Activated naive CD8-positive, alpha-beta T cell treated with anti-CD3 and anti-CD28 coated beads, Interleukin-2, amount 10 ng/mL, durations not matched to agents 7 days and 5 days (primary cell): ENCODE measurements around the gene MMADHC. TPM values are rescaled to one million over a fixed set of nuclear protein-coding genes. Genes with fewer than 3 reads are reported as not detected.

Source experiments
- ATAC-seq: fragments of 150-1000 bp; cut with Tn5 transposase; one replicate; pipeline ENCODE4 v1.10.0; 2021; ENCODE audit warnings: low read depth, moderate library complexity
- POLR2A ChIA-PET: fragments of 350-600 bp; sonication (Branson Sonifier 250); formaldehyde crosslinking; loops from one replicate; lab custom pipeline; 2021; ENCODE audit warnings: antibody characterized with exemption; lab: Charles Lee
- DNase-seq: peaks from one replicate; pipeline ENCODE4 v3.0.0; 2021
- H3K27ac Mint-ChIP-seq: one replicate; pipeline ENCODE4 v1.8.0; 2022; ENCODE audit warnings: mild to moderate bottlenecking, mixed read lengths
- H3K27me3 Mint-ChIP-seq: one replicate; pipeline ENCODE4 v1.8.0; 2022; ENCODE audit warnings: mild to moderate bottlenecking, moderate library complexity, mixed read lengths
- H3K36me3 Mint-ChIP-seq: one replicate; pipeline ENCODE4 v1.8.0; 2021; ENCODE audit warnings: mild to moderate bottlenecking, mixed read lengths
- H3K4me1 Mint-ChIP-seq: one replicate; pipeline ENCODE4 v1.8.0; 2021; ENCODE audit warnings: mixed read lengths
- H3K4me3 Mint-ChIP-seq: one replicate; pipeline ENCODE4 v1.8.0; 2022; ENCODE audit warnings: mild to moderate bottlenecking, moderate library complexity, mixed read lengths
- H3K9me3 Mint-ChIP-seq: one replicate; pipeline ENCODE4 v1.8.0; 2021; ENCODE audit warnings: mixed read lengths
- total RNA-seq, 2 experiments: library from RNA; stranded (reverse); gene quantifications; one replicate each; pipeline ENCODE4 v1.2.3, GENCODE V29; 2021

MMADHC gene
- total RNA-seq = 10 to 100 TPM; 75.8 to 82.2 TPM

GRCh38 chr2:149587220-149587949 lies at the start of gene MMADHC:
MMADHC (minus strand) TSS chr2:149587775; CDS start chr2:149587097, 678 bp downstream.
- DNase-seq = peak; percentile 90
- H3K27ac Mint-ChIP-seq = peak within 1 kb of the TSS; percentile 100
- POLR2A ChIA-PET = interaction anchor here (0.9 to 1.2 kb wide), 3 partner anchors 1674 to 1702 kb away, joined by 3 to 6 read pairs (median 3); partner anchors contain the start of gene NMI
- H3K36me3 Mint-ChIP-seq = peaks cover 18% of the 10 kb centered on the region
- H3K4me1 Mint-ChIP-seq = peaks cover 27% of the 10 kb centered on the region
- H3K4me3 Mint-ChIP-seq = peak within 1 kb of the TSS; percentile 96
- peaks cover 11% of the 10 kb centered on the region for H3K27me3 Mint-ChIP-seq
- ATAC-seq = peak; percentile 99
- H3K9me3 Mint-ChIP-seq = no peaks in the 10 kb centered on the region

- Mint-ChIP-seq H3K27ac (no peak overlapping the region), H3K36me3 (no peaks in the 10 kb centered on the region), H3K4me3 (no peak overlapping the region), H3K4me1 (no peaks in the 10 kb centered on the region), H3K27me3 (no peaks in the 10 kb centered on the region), H3K9me3 (peaks cover under 1% of the 10 kb centered on the region)
- ATAC-seq (no peak), DNase-seq (no peak)
- POLR2A ChIA-PET = no interaction called here
These were observed 46.5 kb upstream of the MMADHC start for GRCh38 chr2:149634103-149634502.

DNA sequence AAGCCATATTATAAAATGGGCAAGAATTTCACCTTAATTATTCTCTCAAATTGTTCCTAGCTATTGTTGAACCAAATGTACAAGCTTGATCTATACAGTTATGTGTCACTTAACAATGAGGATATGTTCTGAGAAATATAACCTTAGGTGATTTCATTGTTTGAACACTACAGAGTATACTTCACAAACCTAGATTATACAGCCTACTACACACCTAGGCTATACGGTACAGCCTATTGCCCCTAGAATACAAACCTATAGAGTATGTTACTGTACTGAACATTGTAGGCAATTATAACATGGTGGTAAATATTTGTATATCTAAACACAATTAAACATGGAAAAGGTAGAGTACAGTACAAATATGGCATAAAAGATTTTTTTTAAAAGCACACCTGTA lies 42.9 kb upstream of the MMADHC start:
- H3K36me3 Mint-ChIP-seq = no peaks in the 10 kb centered on the region
- H3K27me3 Mint-ChIP-seq = peaks cover 3% of the 10 kb centered on the region
- H3K4me1 Mint-ChIP-seq = no peaks in the 10 kb centered on the region
- no peak overlapping the region for H3K27ac Mint-ChIP-seq
- ATAC-seq = no peak
- POLR2A ChIA-PET = no interaction called here
- no peak overlapping the region for H3K4me3 Mint-ChIP-seq
- H3K9me3 Mint-ChIP-seq = no peaks in the 10 kb centered on the region
- DNase-seq = no peak

DNA sequence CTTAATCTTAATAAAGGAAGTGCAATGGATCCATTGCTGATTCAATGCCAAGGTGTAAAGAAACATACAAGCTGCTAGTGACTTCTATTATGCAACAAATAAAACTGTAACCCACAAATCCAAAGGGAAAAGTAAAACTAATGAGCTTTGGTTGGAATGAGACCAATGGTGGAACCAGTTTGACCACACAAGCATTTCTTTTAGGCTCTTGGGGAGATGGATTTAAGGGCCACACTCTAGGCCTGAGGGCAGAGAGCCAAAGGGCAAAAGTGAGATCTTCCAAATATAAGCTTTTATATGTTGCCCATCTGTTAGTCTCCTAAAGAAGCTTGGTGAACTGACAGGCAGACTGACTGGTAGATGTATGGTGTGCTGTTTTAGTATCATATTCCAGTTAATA lies 41.5 kb upstream of the MMADHC start:
- Mint-ChIP-seq H3K4me3 (no peak overlapping the region), H3K36me3 (no peaks in the 10 kb centered on the region)
- POLR2A ChIA-PET = no interaction called here

GRCh38 chr2:149627111-149627801 lies 39.7 kb upstream of the MMADHC start:
- H3K9me3 Mint-ChIP-seq = no peaks in the 10 kb centered on the region
- DNase-seq (no peak), ATAC-seq (no peak)
- POLR2A ChIA-PET = no interaction called here
- no peak overlapping the region for H3K27ac Mint-ChIP-seq
- no peaks in the 10 kb centered on the region for H3K4me1 Mint-ChIP-seq
- H3K4me3 Mint-ChIP-seq = no peak overlapping the region
- peaks cover 6% of the 10 kb centered on the region for H3K27me3 Mint-ChIP-seq
- H3K36me3 Mint-ChIP-seq = no peaks in the 10 kb centered on the region

More for the DNA sequence above, 41.5 kb upstream of the MMADHC start:
- H3K27ac Mint-ChIP-seq = no peak overlapping the region
- no peaks in the 10 kb centered on the region for H3K4me1 Mint-ChIP-seq
- DNase-seq (no peak), ATAC-seq (no peak)
- no peaks in the 10 kb centered on the region for H3K9me3 Mint-ChIP-seq
- peaks cover 6% of the 10 kb centered on the region for H3K27me3 Mint-ChIP-seq

DNA sequence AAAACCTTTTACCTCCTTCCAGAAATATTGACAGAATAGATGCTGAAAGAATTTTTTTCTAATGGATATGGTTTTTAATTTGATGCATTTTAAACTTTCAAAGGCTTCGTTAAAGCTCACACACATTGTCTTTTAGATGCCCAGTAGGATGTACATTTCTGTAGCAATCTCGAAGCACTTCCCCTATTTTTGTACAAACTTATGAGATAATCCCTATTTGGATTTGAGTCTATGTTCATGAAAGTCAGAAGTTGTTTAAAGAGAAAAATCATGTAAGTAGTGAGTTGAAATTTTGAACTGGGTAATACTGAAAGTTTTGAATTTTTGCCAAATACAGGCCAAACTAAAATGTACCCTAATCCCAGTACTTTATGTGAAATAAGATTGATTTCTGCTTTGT lies 38.1 kb upstream of the MMADHC start:
- no peaks in the 10 kb centered on the region for H3K36me3 Mint-ChIP-seq
- peaks cover 10% of the 10 kb centered on the region for H3K27me3 Mint-ChIP-seq
- H3K27ac Mint-ChIP-seq = no peak overlapping the region
- no peaks in the 10 kb centered on the region for H3K9me3 Mint-ChIP-seq
- H3K4me1 Mint-ChIP-seq = no peaks in the 10 kb centered on the region
- no peak for DNase-seq
- POLR2A ChIA-PET = no interaction called here
- ATAC-seq = no peak
- H3K4me3 Mint-ChIP-seq = no peak overlapping the region

GRCh38 chr2:149625271-149625670 lies 37.7 kb upstream of the MMADHC start:
- POLR2A ChIA-PET = no interaction called here
- no peak for DNase-seq
- H3K9me3 Mint-ChIP-seq = no peaks in the 10 kb centered on the region
- ATAC-seq = no peak
- no peaks in the 10 kb centered on the region for H3K4me1 Mint-ChIP-seq
- peaks cover 10% of the 10 kb centered on the region for H3K27me3 Mint-ChIP-seq
- no peak overlapping the region for H3K4me3 Mint-ChIP-seq
- H3K36me3 Mint-ChIP-seq = no peaks in the 10 kb centered on the region
- no peak overlapping the region for H3K27ac Mint-ChIP-seq

GRCh38 chr2:149622343-149622742 lies 34.8 kb upstream of the MMADHC start:
- peak; percentile 36 for ATAC-seq
- no peak overlapping the region for H3K27ac Mint-ChIP-seq
- H3K4me3 Mint-ChIP-seq = no peak overlapping the region
- H3K27me3 Mint-ChIP-seq = peaks cover 14% of the 10 kb centered on the region
- H3K4me1 Mint-ChIP-seq = no peaks in the 10 kb centered on the region
- no peaks in the 10 kb centered on the region for H3K9me3 Mint-ChIP-seq
- H3K36me3 Mint-ChIP-seq = no peaks in the 10 kb centered on the region
- no peak for DNase-seq
- POLR2A ChIA-PET = no interaction called here

DNA sequence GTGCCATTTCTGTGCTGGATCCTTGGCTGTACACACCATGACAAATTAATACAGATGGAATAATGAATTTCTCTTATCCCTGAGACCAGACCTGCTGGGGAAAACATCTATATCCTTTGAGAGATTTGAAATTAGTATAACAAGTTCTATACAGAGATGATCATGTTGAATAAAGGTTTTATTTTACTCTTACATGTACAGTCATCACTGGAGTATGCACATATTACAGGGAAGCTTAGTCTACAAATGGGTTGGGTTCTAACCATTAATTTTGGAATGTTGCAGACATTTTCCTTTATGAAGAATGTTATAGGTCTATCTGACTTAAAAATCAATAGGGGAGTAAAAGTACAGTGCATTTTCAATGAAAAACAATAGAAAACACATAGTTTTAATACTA lies 29.9 kb upstream of the MMADHC start:
- H3K27me3 Mint-ChIP-seq = peaks cover 8% of the 10 kb centered on the region
- no peaks in the 10 kb centered on the region for H3K4me1 Mint-ChIP-seq
- POLR2A ChIA-PET = no interaction called here

GRCh38 chr2:149616681-149617456 lies 29.3 kb upstream of the MMADHC start:
- no peak for DNase-seq
- POLR2A ChIA-PET = no interaction called here
- no peak overlapping the region for H3K4me3 Mint-ChIP-seq
- no peak overlapping the region for H3K27ac Mint-ChIP-seq
- ATAC-seq = no peak
- H3K9me3 Mint-ChIP-seq = no peaks in the 10 kb centered on the region
- H3K36me3 Mint-ChIP-seq = no peaks in the 10 kb centered on the region
- no peaks in the 10 kb centered on the region for H3K4me1 Mint-ChIP-seq
- H3K27me3 Mint-ChIP-seq = peaks cover 8% of the 10 kb centered on the region

More for the DNA sequence above, 29.9 kb upstream of the MMADHC start:
- Mint-ChIP-seq H3K27ac (no peak overlapping the region), H3K4me3 (no peak overlapping the region), H3K36me3 (no peaks in the 10 kb centered on the region), H3K9me3 (no peaks in the 10 kb centered on the region)
- no peak for ATAC-seq
- DNase-seq = no peak

- ATAC-seq (no peak), DNase-seq (no peak)
- Mint-ChIP-seq H3K4me3 (no peak overlapping the region), H3K27ac (no peak overlapping the region), H3K4me1 (no peaks in the 10 kb centered on the region), H3K36me3 (no peaks in the 10 kb centered on the region), H3K27me3 (peaks cover 6% of the 10 kb centered on the region), H3K9me3 (no peaks in the 10 kb centered on the region)
- POLR2A ChIA-PET = no interaction called here
These were observed 26.1 kb upstream of the MMADHC start for GRCh38 chr2:149613704-149614103.

DNA sequence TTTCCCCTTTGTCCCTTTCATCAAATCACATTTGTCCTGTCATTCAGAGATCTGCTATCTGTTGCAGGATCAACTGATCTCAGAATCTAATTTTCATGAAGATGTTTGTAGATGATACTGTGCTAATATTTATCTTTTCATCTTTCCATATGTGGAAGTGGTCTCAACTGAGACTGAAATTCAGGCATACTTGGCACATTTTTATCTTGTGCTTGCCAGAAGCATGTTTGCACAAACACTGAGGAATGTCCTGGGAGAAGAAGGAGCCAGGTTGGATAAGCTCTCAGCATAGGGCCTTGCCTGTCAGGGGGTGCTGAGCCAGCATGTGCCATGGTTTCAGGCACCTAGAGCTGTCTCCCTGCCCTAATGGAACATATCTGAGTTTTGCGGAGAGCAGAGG lies 24.5 kb upstream of the MMADHC start:
- POLR2A ChIA-PET = no interaction called here
- ATAC-seq (no peak), DNase-seq (no peak)
- H3K27ac Mint-ChIP-seq = no peak overlapping the region
- H3K9me3 Mint-ChIP-seq = no peaks in the 10 kb centered on the region
- H3K4me1 Mint-ChIP-seq = no peaks in the 10 kb centered on the region
- H3K36me3 Mint-ChIP-seq = no peaks in the 10 kb centered on the region
- H3K4me3 Mint-ChIP-seq = no peak overlapping the region
- peaks cover 2% of the 10 kb centered on the region for H3K27me3 Mint-ChIP-seq

DNA sequence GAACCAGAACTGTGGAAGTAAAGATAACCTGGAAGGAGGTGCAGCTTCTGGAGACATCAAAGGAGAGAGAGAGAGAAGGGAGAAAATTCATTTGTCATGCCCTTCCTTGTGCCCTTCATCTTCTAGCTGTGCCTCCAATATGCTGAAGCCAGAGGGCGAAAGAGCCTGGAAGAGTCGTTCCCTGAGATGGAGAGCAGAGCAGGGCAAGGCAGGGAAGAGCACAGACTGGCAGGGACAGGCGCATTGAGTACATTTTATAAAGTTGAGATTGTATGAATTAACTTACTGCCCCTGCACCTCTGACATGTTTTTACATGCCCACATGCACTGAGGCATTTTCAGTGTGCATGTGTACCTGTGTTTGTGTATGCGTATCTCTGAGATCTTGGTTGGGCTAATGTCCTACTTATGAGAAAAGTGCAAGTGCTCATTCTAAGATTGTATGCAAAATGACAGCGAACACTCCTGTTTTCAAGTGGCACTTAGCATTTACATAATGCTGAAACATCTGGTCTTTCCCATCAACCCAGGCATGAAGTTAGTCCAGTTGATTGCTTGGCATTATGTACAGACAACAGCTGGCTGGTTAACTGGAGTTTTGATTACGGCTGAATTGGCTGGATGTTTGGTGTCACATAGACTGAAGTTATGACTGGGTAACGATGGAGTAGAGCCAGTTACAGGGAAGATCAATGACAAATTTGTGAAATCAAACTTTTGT lies 23.7 kb upstream of the MMADHC start:
- H3K27me3 Mint-ChIP-seq = peaks cover 2% of the 10 kb centered on the region
- ATAC-seq = no peak
- POLR2A ChIA-PET = no interaction called here
- H3K4me1 Mint-ChIP-seq = no peaks in the 10 kb centered on the region
- H3K27ac Mint-ChIP-seq = no peak overlapping the region
- H3K9me3 Mint-ChIP-seq = no peaks in the 10 kb centered on the region
- no peaks in the 10 kb centered on the region for H3K36me3 Mint-ChIP-seq
- no peak for DNase-seq
- no peak overlapping the region for H3K4me3 Mint-ChIP-seq
